ENCODE measurements around the gene CHST2.

GRCh38 chr3:143078883-143079282 is 40.7 kb upstream of the CHST2 start:
- TF ChIP-seq EZH2 (IDR thresholded peaks at IDR 0.05; ENCODE audit: borderline replicate concordance, low read length), result no peak
- no peak for TF ChIP-seq CTCF (IDR thresholded peaks at IDR 0.05; ENCODE audit: low read length)
